Subcutaneous abdominal adipose tissue (tissue), 5 donors: Measurements from ENCODE around the gene RBM4.
A peak's percentile ranks its signal among the peaks of the same experiment; 100 is the strongest.
"Not testable (repeated sequence)": the region's sequence is repeated elsewhere in the genome, so short reads cannot be mapped to it uniquely, and the experiment has no call there.

Source experiments
- H3K27ac ChIP-seq: one replicate; pipeline ENCODE4 v1.7.0; 2013; ENCODE audit warnings: low read depth, mild to moderate bottlenecking, inconsistent platforms, low read length, moderate library complexity
- H3K27me3 ChIP-seq, 5 donors: one replicate each; pipeline ENCODE4 v1.7.0; 2013; ENCODE audit warnings: low read length in 5 of 5, inconsistent platforms in 1 of 5; ENCODE audit not compliant: control insufficient read depth in 5 of 5, insufficient read depth in 4 of 5
- H3K36me3 ChIP-seq, 5 donors: one replicate each; pipeline ENCODE4 v1.7.0; 2013; ENCODE audit warnings: low read length in 5 of 5; ENCODE audit not compliant: control insufficient read depth in 5 of 5, insufficient read depth in 5 of 5
- H3K4me1 ChIP-seq, 5 donors: one replicate each; pipeline ENCODE4 v1.7.0; 2013; ENCODE audit warnings: low read length in 5 of 5, mild to moderate bottlenecking in 3 of 5, moderate library complexity in 1 of 5; ENCODE audit not compliant: control insufficient read depth in 5 of 5, insufficient read depth in 5 of 5
- H3K4me3 ChIP-seq, 5 donors: one replicate each; pipeline ENCODE4 v1.7.0; 2013; ENCODE audit warnings: low read length in 5 of 5, low read depth in 1 of 5
- H3K9ac ChIP-seq, 5 donors: one replicate each; pipeline ENCODE4 v1.7.0; 2013; ENCODE audit warnings: low read length in 5 of 5, mild to moderate bottlenecking in 4 of 5, moderate library complexity in 3 of 5
- H3K9me3 ChIP-seq, 5 donors: one replicate each; pipeline ENCODE4 v1.7.0; 2013; ENCODE audit warnings: low read length in 5 of 5; ENCODE audit not compliant: control insufficient read depth in 5 of 5
- donor health status: healthy.
- donor health status: healthy.
- donor health status: healthy.
- donor health status: healthy.
- donor health status: healthy.

The RBM4 gene

GRCh38 chr11:66600219-66600618 lies 38.3 kb upstream of the RBM4 start:
- H3K27me3 ChIP-seq: no peaks in the 10 kb centered on the region
- H3K27ac ChIP-seq: peak overlapping the region; percentile 79
- H3K9me3 ChIP-seq: no peaks in the 10 kb centered on the region
- no peak overlapping the region for H3K4me3 ChIP-seq
- H3K9ac ChIP-seq: peak overlapping the region in 2 of 5 donors; percentile 1 to 16
- peaks cover 0 to 39% (median 32%) of the 10 kb centered on the region in 5 donors for H3K4me1 ChIP-seq
- peaks cover 0 to 33% (median 16%) of the 10 kb centered on the region in 5 donors for H3K36me3 ChIP-seq

DNA sequence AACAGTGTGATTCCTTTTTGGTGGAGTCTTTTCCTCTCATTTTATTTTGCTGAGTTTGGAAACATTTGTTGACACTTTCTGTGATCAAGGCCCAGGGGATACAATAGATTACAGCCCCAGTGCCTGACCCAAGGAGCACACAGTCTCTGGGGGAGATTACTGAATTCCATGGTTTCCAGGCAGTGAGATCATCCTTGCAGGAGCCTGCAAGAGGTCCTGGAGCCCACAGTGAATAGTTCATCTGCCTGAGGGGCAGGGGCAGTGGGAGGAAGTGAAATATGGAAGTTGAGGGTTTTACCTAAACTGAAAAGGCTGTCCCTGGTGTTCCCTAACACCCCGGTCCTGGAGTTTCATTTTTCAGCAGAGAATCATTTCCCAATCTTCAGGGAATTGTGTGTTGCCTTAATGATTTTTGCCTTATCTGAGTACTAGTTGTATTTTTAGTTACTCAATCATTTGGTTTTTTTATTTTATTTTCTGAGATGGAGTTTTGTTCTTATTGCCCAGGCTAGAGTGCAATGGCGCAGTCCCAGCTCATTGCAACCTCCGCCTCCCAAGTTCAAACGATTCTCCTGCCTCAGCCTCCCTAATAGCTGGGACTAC lies 37.8 kb upstream of the RBM4 start:
- peaks cover 0 to 38% (median 21%) of the 10 kb centered on the region in 5 donors for H3K36me3 ChIP-seq
- peak overlapping the region; percentile 79 for H3K27ac ChIP-seq
- H3K9me3 ChIP-seq: no peaks in the 10 kb centered on the region
- H3K9ac ChIP-seq: peak overlapping the region in 1 of 5 donors; percentile 1
- peaks cover 0 to 34% (median 26%) of the 10 kb centered on the region in 5 donors for H3K4me1 ChIP-seq
- no peak overlapping the region for H3K4me3 ChIP-seq
- H3K27me3 ChIP-seq: no peaks in the 10 kb centered on the region

DNA sequence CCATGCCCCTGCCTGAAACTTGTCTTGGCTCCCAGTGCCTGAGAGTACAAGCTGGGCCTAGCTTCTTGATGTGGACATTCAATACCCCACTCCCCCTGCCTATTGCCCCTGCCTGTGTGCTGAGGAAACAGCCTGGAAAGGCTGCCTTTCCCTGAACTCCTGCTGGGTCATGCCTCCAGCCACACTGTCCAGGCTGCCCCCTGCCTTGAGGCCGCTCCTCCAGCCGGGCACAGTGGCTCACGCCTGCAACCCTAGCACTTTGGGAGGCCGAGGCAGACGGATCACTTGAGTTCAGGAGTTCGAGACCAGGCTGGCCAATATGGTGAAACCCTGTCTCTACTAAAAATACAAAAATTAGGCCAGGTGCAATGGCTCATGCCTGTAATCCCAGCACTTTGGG lies 35.4 kb upstream of the RBM4 start:
- Histone ChIP-seq H3K9ac (no peak overlapping the region), H3K9me3 (no peaks in the 10 kb centered on the region), H3K27me3 (no peaks in the 10 kb centered on the region), H3K27ac (no peak overlapping the region), H3K4me3 (no peak overlapping the region), H3K36me3 (peaks cover 0 to 51% (median 26%) of the 10 kb centered on the region in 5 donors), H3K4me1 (peaks cover 3 to 46% (median 33%) of the 10 kb centered on the region in 5 donors)

- Histone ChIP-seq H3K36me3 (peaks cover 0 to 49% (median 23%) of the 10 kb centered on the region in 5 donors), H3K9me3 (no peaks in the 10 kb centered on the region), H3K9ac (no peak overlapping the region), H3K27ac (no peak overlapping the region), H3K27me3 (no peaks in the 10 kb centered on the region), H3K4me1 (peaks cover 3 to 46% (median 33%) of the 10 kb centered on the region in 5 donors), H3K4me3 (no peak overlapping the region)
These were observed 34.3 kb upstream of the RBM4 start for GRCh38 chr11:66604155-66604554.

DNA sequence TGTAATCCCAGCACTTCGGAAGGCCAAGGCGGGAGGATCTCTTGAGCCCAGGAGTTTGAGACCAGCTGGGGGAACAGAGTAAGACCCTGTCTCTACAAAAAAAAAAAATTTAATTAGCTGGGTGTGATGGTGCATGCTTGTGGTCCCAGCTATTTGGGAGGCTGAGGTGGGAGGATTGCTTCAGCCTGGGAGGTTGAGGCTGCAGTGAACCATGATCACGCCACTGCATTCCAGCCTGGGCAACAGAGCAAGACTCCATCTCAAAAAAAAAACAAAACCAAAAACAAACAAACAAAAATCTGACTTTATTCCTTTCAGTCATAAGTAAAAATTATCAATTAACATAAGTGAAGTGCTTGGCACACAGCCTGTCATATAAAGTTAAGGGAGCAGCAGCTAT lies 31.9 kb upstream of the RBM4 start:
- not testable (repeated sequence) for H3K9ac ChIP-seq, H3K4me3 ChIP-seq, H3K9me3 ChIP-seq, H3K27me3 ChIP-seq
- Histone ChIP-seq H3K4me1 (peaks cover 3 to 30% (median 16%) of the 10 kb centered on the region in 5 donors), H3K27ac (peak overlapping the region; percentile 88), H3K36me3 (peaks cover 0 to 38% (median 13%) of the 10 kb centered on the region in 5 donors)

- Histone ChIP-seq H3K9ac (peak overlapping the region in 2 of 5 donors; percentile 44 to 58), H3K4me1 (peaks cover 3 to 23% (median 11%) of the 10 kb centered on the region in 5 donors), H3K27ac (peak overlapping the region; percentile 88), H3K27me3 (no peaks in the 10 kb centered on the region), H3K36me3 (peaks cover 0 to 38% (median 13%) of the 10 kb centered on the region in 5 donors), H3K4me3 (no peak overlapping the region), H3K9me3 (no peaks in the 10 kb centered on the region)
These were observed 31.2 kb upstream of the RBM4 start for GRCh38 chr11:66607126-66607834.

- Histone ChIP-seq H3K36me3 (peaks cover 0 to 21% (median 13%) of the 10 kb centered on the region in 5 donors), H3K27ac (no peak overlapping the region), H3K4me1 (peaks cover 3 to 15% (median 9%) of the 10 kb centered on the region in 5 donors), H3K9me3 (no peaks in the 10 kb centered on the region), H3K4me3 (no peak overlapping the region), H3K27me3 (no peaks in the 10 kb centered on the region), H3K9ac (no peak overlapping the region)
These were observed 28.5 kb upstream of the RBM4 start for GRCh38 chr11:66609721-66610617.

- H3K9ac ChIP-seq: no peak overlapping the region
- no peak overlapping the region for H3K27ac ChIP-seq
- peaks cover 2 to 16% (median 10%) of the 10 kb centered on the region in 5 donors for H3K4me1 ChIP-seq
- H3K36me3 ChIP-seq: no peaks in the 10 kb centered on the region
- no peak overlapping the region for H3K4me3 ChIP-seq
- no peaks in the 10 kb centered on the region for H3K27me3 ChIP-seq
- H3K9me3 ChIP-seq: no peaks in the 10 kb centered on the region
These were observed 26.0 kb upstream of the RBM4 start for GRCh38 chr11:66612458-66612857.

- Histone ChIP-seq H3K4me1 (peaks cover 4 to 31% (median 24%) of the 10 kb centered on the region in 5 donors), H3K9me3 (no peaks in the 10 kb centered on the region), H3K36me3 (no peaks in the 10 kb centered on the region), H3K4me3 (no peak overlapping the region), H3K9ac (no peak overlapping the region), H3K27ac (no peak overlapping the region), H3K27me3 (no peaks in the 10 kb centered on the region)
These were observed 24.4 kb upstream of the RBM4 start for GRCh38 chr11:66614073-66614472.
